Cardiac septum (tissue), 1 donor: ENCODE measurements around the gene SERPINH1. TPM values are rescaled to one million over a fixed set of nuclear protein-coding genes. Genes with fewer than 3 reads are reported as not detected.

Experiments used
- DNase-seq: peaks from one replicate; pipeline ENCODE4 v3.0.0-alpha.2; 2020; ENCODE audit warnings: low spot score
- intact Hi-C: fragments of 100-400 bp; cut with DNase I; formaldehyde crosslinking; loops from one replicate; pipeline ENCODE4 v1.14.0; 2022
- total RNA-seq: library from RNA; stranded (reverse); fragmentation: NEBNext Ultra II Directional; extraction: Animal tissue kit (Norgen Biotek cat#: 25700); gene quantifications from one replicate; pipeline ENCODE4 v1.2.1, GENCODE V29; 2021
- donor health status: DM: no; HTN: no; CAD: no.

SERPINH1 gene
- total RNA-seq, 1 donor from 2014 or later: 133 TPM

DNA sequence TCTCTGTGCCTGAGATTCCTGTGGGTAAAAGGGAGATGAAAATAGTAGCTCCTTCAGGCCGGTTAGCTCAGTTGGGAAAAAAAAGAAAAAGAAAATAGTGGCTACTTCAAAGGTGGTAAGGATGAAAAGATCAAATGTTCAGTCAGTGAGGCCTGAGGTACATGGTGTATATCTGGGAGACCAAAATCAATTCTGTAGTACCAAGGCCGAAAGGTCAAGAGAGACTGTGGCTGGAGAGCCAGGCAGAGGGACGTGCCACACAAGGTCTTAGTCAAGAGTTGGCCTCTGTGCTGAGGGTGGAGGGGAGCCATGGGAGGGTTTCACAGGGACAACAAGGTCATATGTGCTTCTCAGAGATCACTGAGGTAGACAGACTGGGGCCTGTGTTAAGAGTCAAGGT lies 31.5 kb upstream of the SERPINH1 start:
- intact Hi-C loops: loop anchor here (5.0 kb wide), 1 partner anchor 143 kb away; no protein-coding TSS in a partner anchor
- no peak for DNase-seq

DNA sequence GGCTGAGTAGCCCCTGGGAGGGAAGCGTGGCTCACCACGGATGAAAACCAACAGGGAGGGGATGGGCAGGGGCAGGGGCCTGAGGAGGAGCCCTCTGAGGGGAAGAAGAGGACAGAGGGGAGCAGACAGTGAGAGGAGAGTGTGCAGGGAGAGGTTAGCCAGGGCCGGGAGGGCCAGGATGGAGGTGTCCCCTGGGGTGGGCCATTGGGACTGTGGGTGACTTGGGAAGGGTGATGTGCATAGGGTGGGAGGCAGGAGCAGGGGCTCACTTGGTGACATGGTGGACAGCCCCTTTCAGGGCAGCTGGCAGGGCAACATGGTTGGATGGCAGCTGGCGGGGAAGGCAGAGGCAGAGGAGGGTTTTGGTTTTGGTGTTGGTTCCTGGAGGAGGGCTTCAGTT lies 30.7 kb upstream of the SERPINH1 start:
- intact Hi-C loops: loop anchor here (5.0 kb wide), 1 partner anchor 144 kb away; no protein-coding TSS in a partner anchor
- DNase-seq: no peak

DNA sequence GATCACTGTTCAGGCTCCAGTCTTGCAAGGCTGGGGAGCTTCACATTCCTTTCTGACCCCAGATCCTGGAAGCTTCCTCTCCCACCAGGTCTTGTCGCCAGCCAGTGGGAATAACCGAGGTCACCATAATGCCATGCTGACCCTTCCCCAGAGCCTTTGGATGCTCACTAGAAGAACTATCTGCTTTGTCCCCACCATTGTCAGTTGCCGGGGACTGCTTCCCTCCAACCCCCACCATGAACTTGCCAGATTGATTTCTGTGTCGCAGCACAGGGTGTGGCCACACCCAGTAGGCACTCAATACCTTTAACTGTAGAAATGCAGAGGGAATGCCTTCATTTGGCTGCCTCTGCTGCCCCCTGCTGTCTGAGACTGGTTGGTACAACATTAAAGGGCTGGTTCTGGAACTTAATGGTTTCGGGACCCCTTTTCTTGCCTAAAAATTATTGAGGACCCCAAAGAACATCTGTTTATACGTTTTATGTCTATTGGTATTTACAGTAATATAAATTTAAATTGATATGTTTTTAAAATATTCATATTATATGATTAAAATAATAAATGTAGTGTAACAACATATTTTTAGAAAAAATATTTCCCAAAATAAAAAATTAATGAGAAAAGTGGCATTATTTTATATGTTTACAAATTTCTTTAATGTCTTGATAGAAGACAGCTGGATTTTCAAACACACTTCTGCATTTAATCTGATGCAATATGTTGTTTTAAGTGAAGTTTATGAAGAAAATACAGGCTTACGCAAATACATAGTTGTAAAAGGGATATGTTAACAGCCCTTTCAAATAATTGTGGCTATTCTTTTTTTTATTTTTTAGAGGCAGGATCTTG lies 29.6 kb upstream of the SERPINH1 start:
- intact Hi-C loops: loop anchor here (1.0 to 5.0 kb wide), 2 partner anchors 87 to 145 kb away; no protein-coding TSS in a partner anchor

GRCh38 chr11:75533896-75534258 lies 28.2 kb upstream of the SERPINH1 start:
- no peak for DNase-seq
- intact Hi-C loops: loop anchor here (5.0 kb wide), 1 partner anchor 147 kb away; no protein-coding TSS in a partner anchor

More for the DNA sequence above, 29.6 kb upstream of the SERPINH1 start:
- peak; percentile 84 for DNase-seq

- no peak for DNase-seq
- intact Hi-C loops: loop anchor here (5.0 kb wide), 1 partner anchor 147 kb away; no protein-coding TSS in a partner anchor
Observed at GRCh38 chr11:75534259-75535069, 27.6 kb upstream of the SERPINH1 start.

- intact Hi-C loops: no loop called here
- no peak for DNase-seq
Observed at GRCh38 chr11:75535071-75535470, 27.0 kb upstream of the SERPINH1 start.

DNA sequence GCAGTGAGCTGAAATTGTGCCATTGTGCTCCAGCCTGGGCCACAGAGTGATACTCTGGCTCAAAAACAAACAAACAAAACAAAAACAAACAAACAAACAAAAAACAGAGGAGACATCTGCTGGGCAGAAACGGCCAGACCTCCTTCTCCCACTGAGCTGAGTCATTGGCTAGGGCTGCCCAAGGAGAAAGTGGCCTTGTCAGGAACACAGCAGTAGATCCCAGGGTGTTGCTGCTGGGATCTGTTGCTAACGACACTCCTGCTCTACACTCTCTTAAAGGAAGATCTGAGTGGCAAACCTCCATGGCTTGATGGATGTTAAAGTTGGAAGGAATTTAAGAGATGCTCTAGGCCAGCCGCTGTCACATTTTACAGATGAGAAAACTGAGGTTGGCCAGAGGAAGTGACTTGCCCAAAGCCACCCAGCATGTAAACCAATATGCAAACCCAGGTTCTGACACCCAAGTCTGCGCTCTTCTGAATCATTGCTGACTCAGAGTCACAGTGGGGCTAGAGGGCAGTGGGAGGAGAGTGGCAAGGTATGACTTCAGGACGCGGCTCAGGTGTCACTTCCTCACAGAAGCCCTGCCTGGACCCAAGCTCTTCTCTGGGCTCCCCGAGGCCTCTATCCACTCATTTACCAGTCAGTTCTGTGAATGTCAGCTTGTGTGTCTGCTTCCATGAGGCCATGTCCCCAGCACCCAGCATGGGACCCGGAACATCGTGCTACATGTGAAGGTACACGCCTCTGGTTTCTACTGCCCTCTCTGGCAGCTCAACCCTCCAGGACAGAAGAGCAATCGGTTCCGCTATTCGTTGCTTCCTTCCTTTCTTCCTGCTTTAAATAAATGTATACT lies 25.0 kb upstream of the SERPINH1 start:
- DNase-seq: no peak
- intact Hi-C loops: no loop called here

DNA sequence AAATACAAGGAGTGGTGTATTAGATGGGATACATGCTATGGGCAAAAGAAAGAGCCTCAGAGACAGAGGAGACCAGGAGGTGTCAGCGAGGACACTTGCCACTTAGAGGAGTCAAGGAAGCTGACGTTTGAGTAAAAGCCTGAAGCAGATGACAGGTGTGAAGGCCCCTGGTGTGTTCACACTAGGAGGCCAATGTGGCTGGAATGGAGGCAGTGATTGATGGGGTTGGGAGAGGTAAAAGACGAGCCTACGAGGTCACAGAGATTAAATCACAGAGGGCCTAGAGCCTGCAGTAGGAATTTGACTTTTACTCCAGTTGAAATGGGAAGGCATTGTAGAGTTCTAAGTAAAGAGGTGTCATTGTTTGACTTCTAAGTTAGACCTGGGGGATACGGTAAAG lies 24.3 kb upstream of the SERPINH1 start:
- DNase-seq: no peak
- intact Hi-C loops: no loop called here

DNA sequence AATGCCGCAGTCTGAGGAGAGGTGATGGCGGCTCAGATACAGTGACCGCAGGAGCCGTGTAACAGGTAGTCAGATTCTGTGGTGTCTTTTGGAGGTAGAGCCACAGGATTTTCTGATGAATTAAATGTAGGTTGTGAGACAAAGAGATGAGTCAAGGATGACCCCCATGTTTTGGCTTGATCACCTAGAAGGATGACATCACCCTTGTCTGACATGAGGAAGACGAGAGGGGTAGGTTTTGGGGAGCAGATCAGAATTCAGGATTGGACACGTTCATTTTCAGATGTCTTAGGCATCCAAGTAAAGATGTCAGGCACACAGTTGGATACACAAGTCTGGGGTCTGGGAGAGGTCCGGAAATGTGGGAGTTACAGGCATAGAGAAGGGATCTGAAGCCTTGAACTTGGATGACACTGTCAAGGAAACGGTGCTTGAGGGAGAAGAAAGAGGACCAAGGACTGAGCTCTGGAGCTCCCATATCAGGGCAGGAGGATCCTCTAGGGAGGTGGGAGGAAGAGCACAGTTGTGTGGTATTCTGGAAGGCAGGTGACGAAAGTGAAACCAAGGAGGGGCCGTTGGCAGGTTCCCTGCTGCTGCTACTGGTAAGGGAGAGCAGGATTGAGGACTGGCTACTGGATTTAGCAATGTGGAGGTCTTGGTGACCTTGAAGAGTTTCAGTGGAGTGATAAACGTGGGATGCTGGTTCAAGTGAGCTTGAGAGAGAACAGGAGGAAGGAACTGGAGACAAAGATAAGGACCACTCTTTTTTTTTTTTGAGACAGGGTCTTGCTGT lies 23.7 kb upstream of the SERPINH1 start:
- intact Hi-C loops: no loop called here
- no peak for DNase-seq

GRCh38 chr11:75539459-75540334 lies 22.4 kb upstream of the SERPINH1 start:
- intact Hi-C loops: loop anchor here (10.0 kb wide), 1 partner anchor 325 kb away; no protein-coding TSS in a partner anchor

GRCh38 chr11:75541193-75542087 lies 20.6 kb upstream of the SERPINH1 start:
- intact Hi-C loops: loop anchor here (10.0 kb wide), 1 partner anchor 323 kb away; no protein-coding TSS in a partner anchor
- DNase-seq: no peak

More at GRCh38 chr11:75539459-75540334, 22.4 kb upstream of the SERPINH1 start:
- DNase-seq: no peak

- no peak for DNase-seq
- intact Hi-C loops: loop anchor here (10.0 kb wide), 1 partner anchor 323 kb away; no protein-coding TSS in a partner anchor
Observed at GRCh38 chr11:75542088-75542438, 20.0 kb upstream of the SERPINH1 start.

DNA sequence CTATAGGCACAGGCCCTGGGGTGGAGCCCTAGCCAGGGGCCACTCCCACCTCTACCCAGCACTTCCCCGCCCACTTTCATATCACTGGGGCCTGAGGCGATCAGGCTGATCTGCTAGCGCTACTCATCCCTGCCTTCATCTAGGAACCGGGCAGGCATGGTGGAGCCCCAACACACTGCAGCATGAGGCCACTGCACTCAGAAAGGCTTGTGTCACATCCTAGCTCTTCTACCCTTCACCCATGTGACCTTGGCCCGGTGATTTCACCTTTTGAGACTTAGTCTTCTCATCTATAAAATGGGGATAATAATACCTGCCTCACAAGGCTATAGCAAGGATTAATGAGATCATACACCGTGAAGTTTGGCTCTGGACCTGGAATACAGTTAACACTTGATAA lies 18.2 kb upstream of the SERPINH1 start:
- intact Hi-C loops: loop anchor here (10.0 kb wide), 1 partner anchor 321 kb away; no protein-coding TSS in a partner anchor
- no peak for DNase-seq

DNA sequence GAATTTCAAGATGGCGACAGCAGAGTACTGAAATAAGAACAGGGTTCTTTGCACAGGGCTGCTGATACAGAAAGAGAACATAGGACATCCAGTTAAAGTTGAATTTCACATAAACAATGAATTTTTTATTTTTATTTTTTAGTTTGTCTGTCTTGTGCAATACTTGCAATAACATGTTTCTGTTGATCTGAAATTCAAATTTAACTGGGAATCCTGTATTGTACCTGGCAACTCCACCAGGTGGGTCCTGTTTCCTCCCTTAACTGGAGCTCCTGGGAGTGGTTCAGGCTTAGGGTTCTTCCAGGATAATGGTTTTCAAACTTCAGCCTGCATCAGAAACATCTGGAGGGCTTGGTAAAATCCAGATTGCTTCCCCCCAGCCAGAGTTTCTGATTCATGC lies 14.9 kb upstream of the SERPINH1 start:
- DNase-seq: no peak
- intact Hi-C loops: loop anchor here (2.0 to 10.0 kb wide), 3 partner anchors 30 to 318 kb away; no protein-coding TSS in a partner anchor

- intact Hi-C loops: loop anchor here (2.0 to 10.0 kb wide), 3 partner anchors 29 to 317 kb away; no protein-coding TSS in a partner anchor
- no peak for DNase-seq
Observed at GRCh38 chr11:75547617-75548058, 14.4 kb upstream of the SERPINH1 start.

DNA sequence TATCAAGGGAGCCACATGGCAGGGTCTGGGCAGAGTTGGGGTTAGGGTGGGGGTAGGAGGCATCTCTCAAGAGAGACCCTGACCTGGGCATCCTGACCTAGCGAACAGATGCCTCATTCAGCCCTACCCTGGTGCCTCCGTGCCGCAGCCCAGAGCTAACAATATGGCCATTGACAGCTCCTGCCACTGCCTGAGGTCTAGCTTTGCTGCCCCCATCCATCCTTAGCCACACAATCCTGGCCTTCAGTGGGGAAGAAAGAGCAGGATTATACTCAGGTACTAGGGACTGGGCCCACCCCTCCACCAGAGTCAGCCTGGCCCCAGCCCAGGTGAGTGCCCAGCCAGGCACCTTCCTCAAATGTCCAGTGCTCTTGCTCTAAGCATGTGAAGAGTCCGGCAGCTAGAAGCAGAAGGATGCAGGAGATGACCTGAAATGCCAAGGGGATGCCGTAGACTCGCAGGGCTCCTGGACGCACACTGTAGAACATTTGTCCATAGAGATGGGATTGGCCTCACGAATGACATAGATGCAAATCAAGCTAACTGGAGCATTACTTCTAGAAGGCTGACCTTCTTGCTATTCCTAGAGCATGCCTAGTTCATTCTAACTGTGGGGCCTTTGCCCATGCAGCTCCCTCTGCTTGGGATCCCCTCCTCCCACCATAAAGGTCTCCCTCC lies 13.3 kb upstream of the SERPINH1 start:
- intact Hi-C loops: loop anchor here (5.0 to 10.0 kb wide), 2 partner anchors 159 to 316 kb away; no protein-coding TSS in a partner anchor

More for the DNA sequence above, 13.3 kb upstream of the SERPINH1 start:
- DNase-seq: no peak
